ENCODE measurements around the gene USP4.

DNA sequence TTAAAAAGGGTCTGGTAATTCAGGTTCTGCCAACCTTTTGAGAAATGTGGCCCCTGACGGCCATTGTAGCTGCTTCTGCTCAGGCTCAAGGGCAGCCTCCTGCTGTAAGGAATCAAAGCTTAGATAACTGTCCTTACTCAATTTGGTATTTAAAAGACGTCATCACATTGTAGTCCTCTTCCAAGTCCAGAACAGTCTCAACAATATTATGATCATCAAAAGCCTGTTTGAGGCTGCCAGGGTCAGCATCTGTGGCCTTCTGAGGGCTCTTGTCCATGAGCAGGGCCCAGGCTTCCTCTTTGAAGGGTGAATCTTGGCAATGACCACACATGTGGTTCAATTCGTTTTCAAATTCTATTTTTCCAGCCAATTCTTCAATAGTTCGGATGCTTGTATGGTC, 68.8 kb downstream of the USP4 start:
- TF ChIP-seq, protein P1, sequence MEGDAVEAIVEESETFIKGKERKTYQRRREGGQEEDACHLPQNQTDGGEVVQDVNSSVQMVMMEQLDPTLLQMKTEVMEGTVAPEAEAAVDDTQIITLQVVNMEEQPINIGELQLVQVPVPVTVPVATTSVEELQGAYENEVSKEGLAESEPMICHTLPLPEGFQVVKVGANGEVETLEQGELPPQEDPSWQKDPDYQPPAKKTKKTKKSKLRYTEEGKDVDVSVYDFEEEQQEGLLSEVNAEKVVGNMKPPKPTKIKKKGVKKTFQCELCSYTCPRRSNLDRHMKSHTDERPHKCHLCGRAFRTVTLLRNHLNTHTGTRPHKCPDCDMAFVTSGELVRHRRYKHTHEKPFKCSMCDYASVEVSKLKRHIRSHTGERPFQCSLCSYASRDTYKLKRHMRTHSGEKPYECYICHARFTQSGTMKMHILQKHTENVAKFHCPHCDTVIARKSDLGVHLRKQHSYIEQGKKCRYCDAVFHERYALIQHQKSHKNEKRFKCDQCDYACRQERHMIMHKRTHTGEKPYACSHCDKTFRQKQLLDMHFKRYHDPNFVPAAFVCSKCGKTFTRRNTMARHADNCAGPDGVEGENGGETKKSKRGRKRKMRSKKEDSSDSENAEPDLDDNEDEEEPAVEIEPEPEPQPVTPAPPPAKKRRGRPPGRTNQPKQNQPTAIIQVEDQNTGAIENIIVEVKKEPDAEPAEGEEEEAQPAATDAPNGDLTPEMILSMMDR (IDR thresholded peaks at IDR 0.05 in 2 of 3, conservative IDR thresholded peaks at IDR 0.05 in 1 of 3; ENCODE audit: borderline replicate concordance in 1 of 3, insufficient read depth in 1 of 3, low read depth in 2 of 3, low read length in 2 of 3), result no peak
- TF ChIP-seq SRF (IDR thresholded peaks at IDR 0.05; ENCODE audit: low read depth), result no peak
- no peak for TF ChIP-seq EZH2 (IDR thresholded peaks at IDR 0.05)
- TF ChIP-seq POLR2AphosphoS5 (IDR thresholded peaks at IDR 0.05; ENCODE audit: low read depth, low read length), result no peak
- TF ChIP-seq SIN3A (IDR thresholded peaks at IDR 0.05; ENCODE audit: low read depth), result no peak
- TF ChIP-seq POLR2A (IDR thresholded peaks at IDR 0.05; ENCODE audit: borderline replicate concordance, extremely low read depth, insufficient read depth, insufficient read length), result no peak
- TF ChIP-seq EGR1 (IDR thresholded peaks at IDR 0.05; ENCODE audit: low read depth), result no peak
- TF ChIP-seq ZNF274 (IDR thresholded peaks at IDR 0.05; ENCODE audit: low read depth, low read length), result no peak
- TF ChIP-seq SP1 (IDR thresholded peaks at IDR 0.05; ENCODE audit: low read depth), result no peak
